A549 (cell line): ENCODE data around the gene PIK3CD. TPM values are rescaled to one million over a fixed set of nuclear protein-coding genes. Genes with fewer than 3 reads are reported as not detected.

Experiments used
- ATAC-seq, 2 experiments: fragments of 200-7000 bp in 1 of 2; fragments of >200 bp in 1 of 2; cut with Nextera tagmentation in 1 of 2; cut with Tn5 transposase in 1 of 2; 3 replicates each; pipeline versions ENCODE4 v1.8.0 to v1.9.1; 2018 to 2020; ENCODE audit warnings: mild to moderate bottlenecking in 1 of 2, moderate library complexity in 1 of 2
- CTCF ChIA-PET: fragments of 300-600 bp; sonication (Branson Sonifier 250); formaldehyde crosslinking; extraction: SDS; loops from one replicate; lab custom pipeline; 2021; ENCODE audit warnings: antibody characterized with exemption, inconsistent platforms; lab: Yijun Ruan, JAX
- POLR2A ChIA-PET: fragments of 350-600 bp; formaldehyde crosslinking; extraction: SDS; loops from one replicate; lab custom pipeline; 2021; ENCODE audit warnings: antibody characterized with exemption, inconsistent platforms; lab: Yijun Ruan, JAX
- DNase-seq, 2 experiments: peaks; one replicate each; pipeline versions ENCODE4 v3.0.0 to v3.0.0-alpha.2; 2011 to 2016; ENCODE audit warnings: low read depth in 1 of 2, low spot score in 1 of 2
- FAIRE-seq: peaks from 2 replicates; lab custom pipeline; 2011; peaks lifted over from hg19 to GRCh38; lab: Jason Lieb, UNC
- H3K27ac ChIP-seq, 2 experiments: fragments of >200 bp; sonication (Bioruptor Twin); formaldehyde crosslinking; 3 replicates each; pipeline ENCODE4 v1.5.1; 2016 to 2017
- H3K4me1 ChIP-seq: fragments of >200 bp; sonication (Bioruptor Twin); formaldehyde crosslinking; 3 replicates; pipeline ENCODE4 v1.6.1; 2016
- H3K4me2 ChIP-seq: fragments of >200 bp; sonication (Bioruptor Twin); formaldehyde crosslinking; 3 replicates; pipeline ENCODE4 v1.6.1; 2016
- H3K4me3 ChIP-seq: fragments of >200 bp; sonication (Bioruptor Twin); formaldehyde crosslinking; 3 replicates; pipeline ENCODE4 v1.5.1; 2016
- H3K9me3 ChIP-seq: fragments of >200 bp; sonication (Bioruptor Twin); formaldehyde crosslinking; 3 replicates; pipeline ENCODE4 v1.6.1; 2016
- BHLHE40 ChIP-seq: IDR thresholded peaks from 2 replicates; pipeline ENCODE4 v1.6.1; 2012; ENCODE audit warnings: low read depth, low read length, inconsistent platforms
- CBX2 ChIP-seq: fragments of 200-600 bp; sonication (generic); IDR thresholded peaks from 2 replicates; pipeline ENCODE4 v1.6.1; 2016; ENCODE audit warnings: low read depth, mild to moderate bottlenecking, borderline replicate concordance
- CEBPB ChIP-seq, 2 experiments: fragments of >200 bp in 1 of 2; sonication (Bioruptor Twin) in 1 of 2; formaldehyde crosslinking in 1 of 2; IDR thresholded peaks; 2 replicates each; pipeline ENCODE4 v1.6.1; 2012 to 2016
- EP300 ChIP-seq, 2 experiments: fragments of >200 bp; sonication (Bioruptor Twin); formaldehyde crosslinking; IDR thresholded peaks; 2 replicates in 1 of 2; 3 replicates in 1 of 2; pipeline ENCODE4 v1.6.1; 2016 to 2017
- FOSL2 ChIP-seq, 2 experiments: fragments of 450-650 bp in 1 of 2; fragments of >200 bp in 1 of 2; sonication (Bioruptor Twin) in 1 of 2; formaldehyde crosslinking; IDR thresholded peaks; 2 replicates each; pipeline versions ENCODE4 v1.5.0 to v1.6.1; 2016 to 2020; ENCODE audit warnings: mild to moderate bottlenecking in 1 of 2, moderate library complexity in 1 of 2
- HOXA7 ChIP-seq: fragments of 250-450 bp; sonication (Bioruptor Pico); IDR thresholded peaks from 2 replicates; pipeline ENCODE4 v1.5.0; 2020; ENCODE audit warnings: mild to moderate bottlenecking, moderate library complexity
- JUN ChIP-seq, 2 experiments: fragments of >200 bp; sonication (Bioruptor Twin); formaldehyde crosslinking; IDR thresholded peaks; 2 replicates in 1 of 2; 3 replicates in 1 of 2; pipeline ENCODE4 v1.6.1; 2016 to 2017
- JUNB ChIP-seq: fragments of >200 bp; sonication (Bioruptor Twin); formaldehyde crosslinking; IDR thresholded peaks from 2 replicates; pipeline ENCODE4 v1.6.1; 2016
- KDM5A ChIP-seq: fragments of 200-600 bp; sonication (generic); IDR thresholded peaks from 2 replicates; pipeline ENCODE4 v1.6.1; 2016; ENCODE audit warnings: antibody characterized with exemption, mild to moderate bottlenecking
- MAFK ChIP-seq: fragments of 450-650 bp; IDR thresholded peaks from 2 replicates; pipeline ENCODE4 v1.6.1; 2014; ENCODE audit not compliant: partially characterized antibody
- NFE2L2 ChIP-seq: fragments of 150-350 bp; conservative IDR thresholded peaks from 2 replicates; pipeline ENCODE4 v1.6.1; 2014; ENCODE audit warnings: low read length
- NR3C1 ChIP-seq: fragments of >200 bp; sonication (Bioruptor Twin); formaldehyde crosslinking; IDR thresholded peaks from 3 replicates; pipeline ENCODE4 v1.6.1; 2017
- RAD21 ChIP-seq, 2 experiments: fragments of >200 bp in 1 of 2; sonication (Bioruptor Twin) in 1 of 2; formaldehyde crosslinking in 1 of 2; IDR thresholded peaks in 1 of 2; conservative IDR thresholded peaks in 1 of 2; 2 replicates in 1 of 2; 3 replicates in 1 of 2; pipeline ENCODE4 v1.6.1; 2012 to 2018; ENCODE audit warnings: inconsistent platforms in 1 of 2
- RCOR1 ChIP-seq: fragments of 150-350 bp; IDR thresholded peaks from 2 replicates; pipeline ENCODE4 v1.6.1; 2014; ENCODE audit warnings: antibody characterized with exemption, low read length, low read depth
- RNF2 ChIP-seq: fragments of 200-600 bp; sonication (generic); IDR thresholded peaks from 2 replicates; pipeline ENCODE4 v1.6.1; 2016; ENCODE audit warnings: low read depth, mild to moderate bottlenecking, antibody characterized with exemption, moderate library complexity, borderline replicate concordance
- SMC3 ChIP-seq: fragments of >200 bp; sonication (Bioruptor Twin); formaldehyde crosslinking; IDR thresholded peaks from 3 replicates; pipeline ENCODE4 v1.6.1; 2018; ENCODE audit warnings: inconsistent platforms
- TFCP2L1 ChIP-seq: fragments of 250-450 bp; sonication (Bioruptor Pico); IDR thresholded peaks from 2 replicates; pipeline ENCODE4 v1.5.0; 2021; ENCODE audit warnings: mild to moderate bottlenecking
- TP53 ChIP-seq: fragments of 250-450 bp; sonication (Bioruptor Pico); IDR thresholded peaks from 2 replicates; pipeline ENCODE4 v1.5.0; 2021; ENCODE audit warnings: mild to moderate bottlenecking, moderate library complexity
- ZFP36 ChIP-seq: fragments of 450-650 bp; IDR thresholded peaks from 2 replicates; pipeline ENCODE4 v1.6.1; 2014; ENCODE audit warnings: borderline replicate concordance; ENCODE audit not compliant: partially characterized antibody
- WGBS: methylation state at CpG from one replicate; pipeline ENCODE4 v1.1.6; 2017; ENCODE audit errors: missing lambda C conversion rate; 5-methylcytosine and 5-hydroxymethylcytosine counted together
- polyA plus RNA-seq, 4 experiments: library from polyadenylated mRNA; depleted of rRNA in 3 of 4; stranded (reverse); fragments of >200 nt; fragmentation: RNase III in 1 of 4; extraction: RNeasy Plus Mini Kit Qiagen cat#74134 plus additional on column Dnase treatment in 1 of 4; gene quantifications; 2 replicates in 3 of 4; 3 replicates in 1 of 4; pipeline ENCODE4 v1.2.3, GENCODE V29; 2011 to 2017
- TF ChIP-seq, protein P1 (sequence below): IDR thresholded peaks from 2 replicates; pipeline ENCODE4 v1.6.1; 2012; ENCODE audit warnings: low read depth, borderline replicate concordance
- TF ChIP-seq, protein P2 (sequence below): IDR thresholded peaks from 2 replicates; pipeline ENCODE4 v1.6.1; 2012
- TF ChIP-seq, protein P3 (sequence below): fragments of >200 bp; sonication (Bioruptor Twin); formaldehyde crosslinking; IDR thresholded peaks from 3 replicates; pipeline ENCODE4 v1.5.1; 2016
- TF ChIP-seq, protein P4 (sequence below): fragments of 150-350 bp; IDR thresholded peaks from 2 replicates; pipeline ENCODE4 v1.6.1; 2014; ENCODE audit warnings: low read depth, mild to moderate bottlenecking, low read length
- TF ChIP-seq, protein P5 (sequence below): fragments of 250-450 bp; sonication (Bioruptor Pico); IDR thresholded peaks from 2 replicates; pipeline ENCODE4 v1.5.0; 2020; ENCODE audit warnings: low read depth, mild to moderate bottlenecking, moderate library complexity

The PIK3CD gene
- polyA plus RNA-seq, 2 of the 4 experiments (the other 2 are of a cell fraction), result 2.4 to 3.5 TPM

DNA sequence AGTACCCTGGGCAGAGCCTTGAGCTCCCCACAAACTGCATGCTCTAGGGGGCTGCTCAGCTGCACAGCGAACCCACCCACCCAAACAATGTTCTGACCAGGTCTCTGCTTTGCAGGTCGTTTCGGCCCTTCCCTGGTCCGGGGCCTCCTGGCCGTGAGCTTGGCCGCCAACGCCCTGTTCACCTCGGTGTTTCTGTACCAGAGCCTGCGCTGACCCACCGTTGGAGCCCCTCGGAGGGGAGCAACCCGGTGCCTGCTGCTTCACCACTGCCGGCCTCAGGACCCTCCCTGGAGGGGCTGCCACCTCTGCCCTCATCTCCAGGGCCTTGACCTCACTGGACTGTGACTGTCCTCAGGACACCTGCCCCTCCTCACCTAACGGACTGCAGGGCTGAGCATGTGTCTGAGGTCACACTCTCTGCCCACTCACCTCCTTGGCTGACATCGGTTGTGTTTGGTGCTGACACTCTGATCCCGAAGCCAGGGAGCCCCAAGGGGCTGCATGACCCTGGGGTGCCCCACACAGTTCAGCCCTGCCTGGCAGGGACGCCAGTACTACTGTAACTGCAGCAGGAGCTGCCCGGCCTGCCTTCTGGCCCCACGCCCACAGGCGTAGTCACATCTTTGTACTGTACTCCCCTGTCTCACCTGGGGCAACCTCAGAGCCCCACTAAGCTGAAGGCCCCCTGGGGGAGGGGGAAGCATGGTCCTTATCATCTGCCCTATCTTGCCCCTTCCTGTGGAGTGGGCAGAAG, 38.5 kb upstream of the PIK3CD start (continued):
- TF ChIP-seq CBX2, result no peak
- TF ChIP-seq, protein P1, sequence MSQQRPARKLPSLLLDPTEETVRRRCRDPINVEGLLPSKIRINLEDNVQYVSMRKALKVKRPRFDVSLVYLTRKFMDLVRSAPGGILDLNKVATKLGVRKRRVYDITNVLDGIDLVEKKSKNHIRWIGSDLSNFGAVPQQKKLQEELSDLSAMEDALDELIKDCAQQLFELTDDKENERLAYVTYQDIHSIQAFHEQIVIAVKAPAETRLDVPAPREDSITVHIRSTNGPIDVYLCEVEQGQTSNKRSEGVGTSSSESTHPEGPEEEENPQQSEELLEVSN, result no peak

DNA sequence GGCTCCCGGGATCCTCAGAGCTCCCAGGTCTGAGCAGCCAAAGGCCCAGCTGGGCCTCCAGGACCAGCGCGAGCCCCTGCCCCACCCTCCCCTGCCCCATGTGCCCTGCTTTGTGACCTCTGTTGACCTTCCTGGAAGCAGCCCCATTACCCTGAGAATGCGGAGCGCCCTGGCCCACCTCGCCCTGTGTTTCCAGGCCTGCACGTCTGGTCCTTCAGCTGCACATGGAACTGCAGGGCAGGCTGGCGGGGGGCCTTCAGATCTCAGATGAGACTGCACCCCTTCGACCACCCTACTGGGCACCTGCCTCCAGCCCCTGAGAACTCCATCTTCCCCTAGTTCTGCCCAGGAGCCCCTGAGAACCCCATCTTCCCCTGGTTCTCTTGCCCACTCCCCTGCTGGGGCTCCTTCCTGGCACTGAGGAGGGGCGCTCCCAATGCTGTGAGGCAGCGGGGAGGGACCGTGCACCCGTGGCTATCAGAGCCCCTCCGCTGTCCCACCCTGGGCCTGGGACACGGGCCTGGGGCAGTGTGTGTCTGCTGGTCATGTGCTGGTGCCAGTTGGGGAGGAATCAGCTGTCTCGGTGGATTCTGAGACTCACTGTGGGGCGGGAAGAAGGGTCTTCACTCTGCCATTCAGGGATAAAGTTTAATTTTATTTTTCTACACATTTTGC, 37.8 kb upstream of the PIK3CD start:
- Histone ChIP-seq H3K9me3 (no peaks in the 10 kb centered on the region), H3K4me3 (no peak overlapping the region), H3K4me2 (no peak overlapping the region), H3K27ac (no peak overlapping the region), H3K4me1 (no peaks in the 10 kb centered on the region)
- ChIA-PET POLR2A (no interaction called here), CTCF (no interaction called here)
- WGBS, result 83% methylated on average over 10 of the region's 17 CpGs
- ATAC-seq, result no peak
- no peak for DNase-seq
- no peak for FAIRE-seq
- no peak for TF ChIP-seq MAFK
- no peak for TF ChIP-seq BHLHE40
- TF ChIP-seq, protein P2, sequence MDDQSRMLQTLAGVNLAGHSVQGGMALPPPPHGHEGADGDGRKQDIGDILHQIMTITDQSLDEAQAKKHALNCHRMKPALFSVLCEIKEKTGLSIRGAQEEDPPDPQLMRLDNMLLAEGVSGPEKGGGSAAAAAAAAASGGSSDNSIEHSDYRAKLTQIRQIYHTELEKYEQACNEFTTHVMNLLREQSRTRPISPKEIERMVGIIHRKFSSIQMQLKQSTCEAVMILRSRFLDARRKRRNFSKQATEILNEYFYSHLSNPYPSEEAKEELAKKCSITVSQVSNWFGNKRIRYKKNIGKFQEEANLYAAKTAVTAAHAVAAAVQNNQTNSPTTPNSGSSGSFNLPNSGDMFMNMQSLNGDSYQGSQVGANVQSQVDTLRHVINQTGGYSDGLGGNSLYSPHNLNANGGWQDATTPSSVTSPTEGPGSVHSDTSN, result no peak
- TF ChIP-seq NFE2L2, result no peak
- TF ChIP-seq JUN (IDR thresholded peaks at IDR 0.05), result no peak
- no peak for TF ChIP-seq NR3C1
- TF ChIP-seq TP53, result no peak
- no peak for TF ChIP-seq FOSL2 (IDR thresholded peaks at IDR 0.05)
- TF ChIP-seq FOSL2 (CRISPR knock-in tag; IDR thresholded peaks at IDR 0.05), result no peak
- TF ChIP-seq RCOR1, result no peak

DNA sequence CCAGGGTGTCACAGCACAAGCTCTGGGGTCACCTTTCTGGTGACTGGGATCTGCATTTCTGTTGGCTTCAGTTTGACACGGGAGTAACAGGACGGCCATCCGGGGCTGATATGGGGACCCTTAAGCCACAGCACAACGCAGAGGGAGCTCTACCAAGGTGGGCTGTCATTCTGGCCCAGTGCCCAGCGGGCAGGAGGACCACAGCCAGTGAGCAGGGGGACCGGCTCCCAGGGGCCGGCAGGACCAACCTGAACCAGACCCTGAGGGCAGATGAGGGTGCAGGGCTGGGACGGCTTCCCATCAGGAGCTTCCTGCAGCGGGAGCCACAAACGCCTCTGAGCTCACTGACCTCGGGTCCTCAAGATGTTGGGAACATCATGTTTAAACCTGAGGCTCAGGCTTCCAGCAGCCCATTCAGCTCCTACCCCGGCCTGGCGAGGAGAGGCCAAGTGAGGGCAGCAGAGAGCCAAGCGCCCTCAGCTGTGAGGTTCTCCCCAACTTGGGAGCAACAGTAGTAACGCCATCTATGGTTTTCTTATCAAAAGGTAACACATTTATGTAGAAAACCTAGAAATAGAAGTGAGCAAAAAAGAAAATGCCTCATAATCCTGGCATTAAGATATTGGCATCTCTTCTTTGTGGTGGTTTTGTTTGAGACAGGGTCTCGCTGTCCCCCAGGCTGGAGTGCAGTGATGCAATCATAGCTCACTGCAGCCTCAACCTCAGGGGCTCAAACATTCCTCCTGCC, 36.0 kb upstream of the PIK3CD start:
- ATAC-seq (peak; percentile 91 to 93), FAIRE-seq (no peak)

More for the DNA sequence above, 36.0 kb upstream of the PIK3CD start:
- no peak overlapping the region for H3K4me2 ChIP-seq
- H3K4me3 ChIP-seq, result no peak overlapping the region
- CTCF ChIA-PET, result interaction anchor here (0.5 to 2.7 kb wide), 23 partner anchors 8 to 815 kb away, joined by 3 to 23 read pairs (median 4); partner anchors contain the start of gene CENPS
- H3K9me3 ChIP-seq, result no peaks in the 10 kb centered on the region
- DNase-seq, result peak; percentile 47 to 65
- H3K27ac ChIP-seq, result no peak overlapping the region
- H3K4me1 ChIP-seq, result no peaks in the 10 kb centered on the region
- POLR2A ChIA-PET, result no interaction called here
- 27% methylated on average over 8 of the region's 16 CpGs for WGBS
- TF ChIP-seq EP300 (IDR thresholded peaks at IDR 0.05), result no peak
- TF ChIP-seq ZFP36, result no peak
- TF ChIP-seq, protein P3, sequence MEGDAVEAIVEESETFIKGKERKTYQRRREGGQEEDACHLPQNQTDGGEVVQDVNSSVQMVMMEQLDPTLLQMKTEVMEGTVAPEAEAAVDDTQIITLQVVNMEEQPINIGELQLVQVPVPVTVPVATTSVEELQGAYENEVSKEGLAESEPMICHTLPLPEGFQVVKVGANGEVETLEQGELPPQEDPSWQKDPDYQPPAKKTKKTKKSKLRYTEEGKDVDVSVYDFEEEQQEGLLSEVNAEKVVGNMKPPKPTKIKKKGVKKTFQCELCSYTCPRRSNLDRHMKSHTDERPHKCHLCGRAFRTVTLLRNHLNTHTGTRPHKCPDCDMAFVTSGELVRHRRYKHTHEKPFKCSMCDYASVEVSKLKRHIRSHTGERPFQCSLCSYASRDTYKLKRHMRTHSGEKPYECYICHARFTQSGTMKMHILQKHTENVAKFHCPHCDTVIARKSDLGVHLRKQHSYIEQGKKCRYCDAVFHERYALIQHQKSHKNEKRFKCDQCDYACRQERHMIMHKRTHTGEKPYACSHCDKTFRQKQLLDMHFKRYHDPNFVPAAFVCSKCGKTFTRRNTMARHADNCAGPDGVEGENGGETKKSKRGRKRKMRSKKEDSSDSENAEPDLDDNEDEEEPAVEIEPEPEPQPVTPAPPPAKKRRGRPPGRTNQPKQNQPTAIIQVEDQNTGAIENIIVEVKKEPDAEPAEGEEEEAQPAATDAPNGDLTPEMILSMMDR, result peak; percentile 53
- TF ChIP-seq RNF2, result no peak
- TF ChIP-seq, protein P4, sequence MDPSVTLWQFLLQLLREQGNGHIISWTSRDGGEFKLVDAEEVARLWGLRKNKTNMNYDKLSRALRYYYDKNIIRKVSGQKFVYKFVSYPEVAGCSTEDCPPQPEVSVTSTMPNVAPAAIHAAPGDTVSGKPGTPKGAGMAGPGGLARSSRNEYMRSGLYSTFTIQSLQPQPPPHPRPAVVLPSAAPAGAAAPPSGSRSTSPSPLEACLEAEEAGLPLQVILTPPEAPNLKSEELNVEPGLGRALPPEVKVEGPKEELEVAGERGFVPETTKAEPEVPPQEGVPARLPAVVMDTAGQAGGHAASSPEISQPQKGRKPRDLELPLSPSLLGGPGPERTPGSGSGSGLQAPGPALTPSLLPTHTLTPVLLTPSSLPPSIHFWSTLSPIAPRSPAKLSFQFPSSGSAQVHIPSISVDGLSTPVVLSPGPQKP, result no peak
- TF ChIP-seq TFCP2L1 (CRISPR knock-in tag), result no peak
- no peak for TF ChIP-seq HOXA7 (CRISPR knock-in tag)
- peak; percentile 34 to 53; a peak in 4 of 5 replicates for TF ChIP-seq RAD21 (conservative IDR thresholded peaks at IDR 0.05 in 1 of 2, IDR thresholded peaks at IDR 0.05 in 1 of 2)
- TF ChIP-seq, protein P5, sequence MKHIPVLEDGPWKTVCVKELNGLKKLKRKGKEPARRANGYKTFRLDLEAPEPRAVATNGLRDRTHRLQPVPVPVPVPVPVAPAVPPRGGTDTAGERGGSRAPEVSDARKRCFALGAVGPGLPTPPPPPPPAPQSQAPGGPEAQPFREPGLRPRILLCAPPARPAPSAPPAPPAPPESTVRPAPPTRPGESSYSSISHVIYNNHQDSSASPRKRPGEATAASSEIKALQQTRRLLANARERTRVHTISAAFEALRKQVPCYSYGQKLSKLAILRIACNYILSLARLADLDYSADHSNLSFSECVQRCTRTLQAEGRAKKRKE (CRISPR knock-in tag), result no peak
- TF ChIP-seq KDM5A, result no peak
- 0 out of 4 replicates have a peak, but pooled peaks of 1 of the 2 experiments have one; percentile 10 for TF ChIP-seq CEBPB (IDR thresholded peaks at IDR 0.05)
- TF ChIP-seq JUNB, result no peak
- no peak for TF ChIP-seq TP53
- no peak for TF ChIP-seq CBX2
- 0 out of 3 replicates have a peak, but pooled peaks have one; percentile 30 for TF ChIP-seq SMC3
